Stimulated activated CD8-positive, alpha-beta memory T cell treated with anti-CD3 and anti-CD28 coated beads, Interleukin-12 subunit alpha, Interleukin-12 subunit beta, amount 100 ng/mL, for 4 hours (primary cell): ENCODE results near the gene MYOZ3.

Source experiments
- DNase-seq: peaks from one replicate; pipeline ENCODE4 v3.0.0-alpha.2; 2020; ENCODE audit warnings: low read depth

The MYOZ3 gene

DNA sequence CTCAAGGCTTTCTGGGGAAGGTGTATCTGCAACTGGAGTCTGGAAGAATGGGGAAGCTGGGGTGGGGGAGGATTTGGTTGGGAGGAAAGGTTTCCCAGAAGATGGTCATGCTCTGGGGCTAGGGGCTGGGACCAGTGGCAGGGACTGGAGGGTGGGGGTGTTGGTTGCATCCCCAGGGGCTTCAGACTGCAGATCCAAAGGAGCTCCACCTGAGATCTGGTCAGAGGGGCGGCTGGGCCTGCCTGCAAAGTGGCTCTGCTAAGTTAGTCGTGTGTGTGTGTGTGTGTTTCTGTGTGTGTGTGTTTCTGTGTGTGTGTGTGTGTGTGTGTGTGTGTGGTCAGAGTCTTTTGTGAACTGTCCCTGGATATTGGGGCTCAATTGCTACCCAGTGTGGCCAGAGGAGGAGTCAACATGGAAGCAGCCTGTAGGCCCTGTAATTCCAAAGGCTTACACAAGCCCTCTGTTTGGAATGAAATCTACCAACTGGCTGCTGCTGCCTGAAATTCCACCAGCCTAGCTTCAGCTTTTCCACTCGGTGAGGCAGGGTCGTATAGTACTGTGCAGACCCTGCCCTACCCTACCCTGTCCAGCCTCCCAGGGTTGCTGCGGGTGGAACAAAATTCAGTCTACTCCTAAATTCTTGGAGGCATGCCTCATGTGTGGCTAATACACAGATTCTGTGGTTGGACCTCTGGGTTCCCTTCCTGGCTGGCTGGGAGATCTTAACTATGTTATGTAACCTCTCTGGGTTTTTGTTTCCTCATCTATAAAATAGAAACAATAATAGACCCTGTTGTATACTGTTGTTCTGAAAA lies 33.1 kb upstream of the MYOZ3 start:
- no peak for DNase-seq

DNA sequence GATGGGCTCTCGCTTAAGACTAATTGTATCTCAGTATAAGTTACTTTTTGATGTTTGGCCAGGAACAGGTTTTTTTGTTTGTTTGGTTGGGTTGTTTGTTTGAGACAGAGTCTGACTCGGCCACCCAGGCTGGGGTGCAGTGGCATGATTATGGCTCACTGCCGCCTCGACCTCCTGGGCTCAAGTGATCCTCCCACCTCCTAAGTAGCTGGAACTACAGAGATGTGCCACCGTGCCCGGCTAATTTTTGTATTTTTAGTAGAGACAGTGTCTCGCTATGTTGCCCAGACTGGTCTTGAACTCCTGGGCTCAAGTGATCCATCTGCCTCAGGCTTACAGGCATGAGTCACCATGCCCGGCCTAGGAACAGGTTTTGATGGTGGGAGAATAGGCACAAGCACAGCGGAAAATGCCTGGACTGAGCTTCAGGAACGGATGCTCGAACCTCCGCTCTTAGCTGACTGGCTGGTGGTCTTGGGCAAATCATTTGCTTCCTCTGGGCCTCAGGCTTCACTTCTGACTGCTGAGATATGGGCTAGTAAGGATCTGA lies 32.0 kb upstream of the MYOZ3 start:
- no peak for DNase-seq

DNA sequence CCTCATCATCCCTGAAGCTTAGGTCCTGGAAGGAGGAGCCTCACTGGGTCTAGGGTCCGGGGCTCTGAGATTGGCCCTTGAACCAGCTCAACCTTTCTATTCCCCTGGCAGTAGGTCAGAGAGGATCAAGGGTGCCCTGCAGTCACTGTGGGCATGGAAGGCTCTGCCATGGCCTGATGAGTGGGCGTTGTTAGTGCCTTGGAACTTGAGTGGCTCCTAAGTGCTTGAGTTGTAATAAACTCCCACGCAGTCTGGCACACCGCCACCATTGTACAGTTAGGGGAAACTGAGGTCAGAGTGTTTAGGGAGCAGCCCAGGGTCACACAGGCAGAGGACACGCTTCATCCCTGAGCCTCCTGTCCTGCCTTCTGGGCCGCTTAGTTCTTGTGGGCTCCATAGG lies 31.0 kb upstream of the MYOZ3 start:
- DNase-seq, result no peak

DNA sequence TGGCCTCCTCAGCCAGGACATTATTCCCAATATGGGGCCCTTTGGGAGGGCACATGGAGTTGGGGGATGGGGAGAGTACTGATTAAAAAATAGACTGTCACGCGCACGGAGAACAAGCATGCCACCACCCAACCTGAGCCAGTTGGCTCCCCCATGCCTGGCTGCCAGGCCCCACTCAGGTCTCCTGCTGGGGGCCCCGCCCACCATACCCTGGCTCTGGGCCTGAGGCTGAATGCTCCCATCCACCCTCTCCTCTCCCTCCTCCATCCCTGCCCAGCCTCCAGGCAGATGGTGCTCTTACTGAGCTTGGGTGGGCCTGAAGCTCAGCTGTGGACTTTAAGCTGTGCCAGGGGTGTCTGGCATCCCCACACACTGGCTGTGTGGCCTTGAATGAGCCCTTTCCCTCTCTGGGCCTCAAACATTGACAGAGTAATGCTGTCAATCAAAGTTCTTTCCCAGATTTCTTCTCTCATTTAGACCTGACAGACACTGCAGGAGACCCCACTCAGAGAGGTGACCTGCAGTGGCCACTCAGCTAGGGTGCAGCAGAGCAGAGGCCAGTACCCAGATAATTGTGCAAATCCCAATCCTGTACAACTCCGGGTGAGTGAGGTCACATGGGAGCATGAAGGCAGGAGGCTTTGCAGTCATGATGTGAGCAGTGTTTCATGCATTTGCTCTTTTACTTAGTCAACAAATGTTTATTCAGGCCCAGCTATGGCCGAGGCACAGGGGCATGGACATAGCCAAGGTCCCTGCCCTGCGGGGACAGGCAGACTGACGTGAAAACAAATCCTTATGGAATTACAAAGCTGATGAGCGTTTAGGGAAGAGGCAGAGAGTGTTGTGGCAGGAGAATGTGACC lies 30.4 kb upstream of the MYOZ3 start:
- DNase-seq, result no peak

DNA sequence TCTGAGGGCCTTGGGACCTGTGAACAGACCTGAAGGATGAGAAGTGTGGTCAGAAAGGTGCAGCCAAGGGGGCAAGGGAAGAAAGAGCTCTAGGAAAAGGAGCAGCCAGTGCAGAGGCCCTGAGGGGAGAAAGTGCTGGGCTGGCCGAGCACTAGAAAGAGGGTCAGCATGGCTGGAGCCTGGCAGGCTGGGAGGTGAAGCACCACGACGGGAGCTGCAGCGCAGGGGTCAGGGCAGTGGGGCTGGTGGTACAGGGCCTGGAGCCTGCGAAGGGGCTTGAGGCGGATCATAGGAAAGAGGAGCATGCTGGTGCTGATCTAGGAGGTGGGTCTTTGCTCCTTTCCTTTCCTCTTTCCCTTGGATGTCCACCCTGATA lies 29.7 kb upstream of the MYOZ3 start:
- DNase-seq, result no peak

DNA sequence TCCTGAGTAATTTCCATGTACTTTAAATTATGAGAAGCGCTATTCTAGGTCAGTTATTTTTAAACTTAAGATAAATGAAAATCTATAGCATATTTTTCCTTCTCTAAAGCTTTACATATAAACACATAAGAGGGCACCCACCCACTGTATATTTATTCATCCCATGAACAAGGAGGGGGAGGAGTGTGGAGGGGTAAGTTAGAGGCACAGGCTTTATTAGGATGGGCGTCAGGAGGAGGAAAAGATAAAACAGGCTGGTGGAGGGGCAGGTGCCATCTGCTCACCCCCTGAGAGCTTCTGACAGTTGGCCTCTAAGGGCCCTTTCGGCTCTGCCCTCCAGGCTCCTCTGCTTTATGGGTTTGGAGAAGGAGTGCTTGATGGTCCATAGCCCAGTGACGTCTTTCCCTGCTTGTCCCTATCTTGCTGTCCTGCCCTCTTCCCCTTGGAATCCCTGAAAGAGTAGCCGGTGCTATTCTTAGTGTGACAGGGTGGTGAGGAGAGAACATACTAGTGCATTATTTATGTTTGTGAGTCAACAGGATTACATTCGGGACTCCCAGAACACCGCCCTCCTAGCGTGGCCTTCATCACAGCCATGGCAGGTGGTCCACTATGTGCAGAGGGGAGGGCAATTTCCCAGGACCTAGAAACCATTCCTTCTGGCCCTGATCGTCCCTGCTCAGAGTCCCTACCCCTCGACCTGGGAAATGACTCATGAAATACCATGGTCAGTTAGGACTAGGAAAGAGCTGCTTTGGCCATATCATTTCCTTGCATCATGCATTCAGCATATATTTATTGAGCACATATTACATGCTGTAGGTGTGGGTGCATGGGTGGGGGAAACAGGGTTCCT lies 28.5 kb upstream of the MYOZ3 start:
- DNase-seq, result no peak

DNA sequence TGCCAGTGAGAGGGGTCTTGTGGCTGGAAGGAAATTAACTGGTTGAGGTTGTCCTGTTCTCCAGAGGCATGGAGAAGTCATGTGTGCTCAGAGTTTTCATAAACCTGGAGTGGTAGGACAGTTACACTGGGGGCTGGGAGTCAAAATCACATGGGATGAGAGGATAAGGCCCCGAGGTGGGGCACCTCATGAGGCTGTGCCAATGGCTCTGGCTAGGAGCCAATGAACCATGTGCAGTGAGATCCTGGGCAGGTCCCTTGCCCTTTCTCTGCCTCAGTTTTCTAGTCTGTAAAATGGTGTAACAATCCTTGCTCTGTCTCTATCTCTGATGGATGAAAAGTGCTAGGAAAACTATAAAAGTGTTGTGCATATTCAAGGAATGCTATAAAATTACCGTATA lies 27.6 kb upstream of the MYOZ3 start:
- DNase-seq, result no peak

DNA sequence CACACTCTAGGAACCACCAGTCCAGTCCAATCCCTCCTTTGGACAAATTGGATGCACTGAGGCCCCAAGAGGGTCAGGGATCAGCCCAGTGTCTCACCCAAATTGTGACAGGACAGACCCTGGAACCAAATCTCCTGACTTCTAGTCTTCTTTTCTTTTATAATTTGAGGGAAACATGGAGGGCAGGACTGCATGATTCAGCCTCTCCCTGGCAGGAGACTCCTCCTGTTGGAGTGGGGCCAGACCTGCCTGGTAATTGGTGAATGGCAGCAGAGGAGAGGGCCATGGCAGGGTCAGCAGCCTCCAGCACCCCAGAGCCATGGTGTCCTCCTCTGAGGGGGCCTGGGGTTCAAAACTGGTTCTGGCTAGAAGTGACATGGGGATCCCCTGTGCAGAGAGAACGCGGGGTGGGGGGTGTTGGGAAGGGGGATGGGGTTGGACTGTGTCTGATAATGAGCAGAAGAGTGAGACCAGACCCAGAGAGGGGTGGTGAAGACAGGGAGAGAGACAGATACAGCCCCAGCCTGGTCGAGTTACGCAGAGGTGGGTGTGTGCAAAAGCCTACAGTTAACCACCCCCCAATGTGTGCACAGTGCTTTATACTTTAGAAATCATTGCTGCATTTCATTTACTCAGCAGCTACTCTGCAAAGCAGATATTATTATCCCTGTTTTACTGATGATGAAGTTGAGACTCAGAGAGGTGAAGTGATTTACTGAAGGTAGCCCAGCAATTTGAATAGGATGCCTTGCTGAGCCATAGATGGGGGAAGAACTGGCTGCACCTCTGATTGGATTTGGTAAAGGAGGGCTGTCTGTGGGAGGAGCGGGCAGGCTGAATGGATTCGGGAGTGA lies 24.4 kb upstream of the MYOZ3 start:
- no peak for DNase-seq

DNA sequence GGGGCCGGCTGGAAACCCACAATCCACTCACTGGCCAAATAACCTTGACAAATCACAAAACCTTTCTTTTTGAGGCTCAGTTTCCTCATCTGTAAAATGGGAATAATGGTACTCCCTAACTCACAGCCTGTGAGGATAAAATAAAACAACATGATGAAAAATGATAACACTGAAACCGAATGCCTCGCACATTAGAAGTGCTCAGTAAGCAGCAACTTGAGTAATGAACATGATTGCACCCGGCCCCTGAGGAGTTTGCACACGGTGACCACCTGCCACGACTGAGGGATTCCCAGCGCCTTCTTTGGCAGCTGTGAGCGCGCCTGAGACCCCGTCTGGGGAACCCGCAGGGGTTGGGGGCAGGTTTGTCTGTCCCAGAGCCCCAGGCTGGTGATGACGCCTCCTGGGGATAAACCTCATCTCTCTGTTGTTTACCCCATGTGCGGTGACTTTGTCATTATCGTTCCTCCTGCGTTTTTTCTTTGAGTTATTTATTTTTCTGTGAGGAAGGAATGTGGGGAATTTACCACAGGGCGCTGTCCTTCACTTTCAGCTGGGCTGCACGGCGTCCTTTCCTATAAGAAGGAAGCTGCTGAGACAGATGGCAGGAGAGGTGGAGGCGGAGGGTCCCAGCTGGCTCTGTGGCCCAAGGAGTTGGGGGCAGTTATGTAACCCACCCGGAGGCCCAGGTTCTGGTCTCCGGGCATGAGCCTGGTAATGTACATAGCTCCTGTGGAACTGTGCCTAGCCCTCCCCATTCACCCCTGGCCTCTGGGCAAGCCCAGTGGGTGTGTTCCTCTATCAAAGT lies 23.6 kb upstream of the MYOZ3 start:
- no peak for DNase-seq

DNA sequence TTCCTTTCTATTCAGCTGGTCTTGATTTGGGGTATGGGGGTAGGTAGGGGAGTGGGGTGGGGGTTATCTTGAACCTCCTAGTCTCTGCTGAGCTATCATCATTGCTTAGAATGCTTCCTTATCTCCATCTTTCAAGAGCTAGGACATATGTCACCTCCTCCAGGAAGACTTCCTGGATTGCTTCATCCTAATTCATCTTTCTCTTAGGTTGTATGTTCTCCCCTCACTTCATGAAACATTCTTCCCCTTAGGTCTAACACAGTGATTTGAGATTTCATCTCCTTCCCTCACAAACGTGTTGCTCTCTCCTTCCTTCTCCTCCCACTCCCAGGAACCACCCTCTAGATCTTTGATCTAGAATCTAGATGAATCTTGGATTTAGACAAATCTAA lies 23.0 kb upstream of the MYOZ3 start:
- DNase-seq, result no peak

DNA sequence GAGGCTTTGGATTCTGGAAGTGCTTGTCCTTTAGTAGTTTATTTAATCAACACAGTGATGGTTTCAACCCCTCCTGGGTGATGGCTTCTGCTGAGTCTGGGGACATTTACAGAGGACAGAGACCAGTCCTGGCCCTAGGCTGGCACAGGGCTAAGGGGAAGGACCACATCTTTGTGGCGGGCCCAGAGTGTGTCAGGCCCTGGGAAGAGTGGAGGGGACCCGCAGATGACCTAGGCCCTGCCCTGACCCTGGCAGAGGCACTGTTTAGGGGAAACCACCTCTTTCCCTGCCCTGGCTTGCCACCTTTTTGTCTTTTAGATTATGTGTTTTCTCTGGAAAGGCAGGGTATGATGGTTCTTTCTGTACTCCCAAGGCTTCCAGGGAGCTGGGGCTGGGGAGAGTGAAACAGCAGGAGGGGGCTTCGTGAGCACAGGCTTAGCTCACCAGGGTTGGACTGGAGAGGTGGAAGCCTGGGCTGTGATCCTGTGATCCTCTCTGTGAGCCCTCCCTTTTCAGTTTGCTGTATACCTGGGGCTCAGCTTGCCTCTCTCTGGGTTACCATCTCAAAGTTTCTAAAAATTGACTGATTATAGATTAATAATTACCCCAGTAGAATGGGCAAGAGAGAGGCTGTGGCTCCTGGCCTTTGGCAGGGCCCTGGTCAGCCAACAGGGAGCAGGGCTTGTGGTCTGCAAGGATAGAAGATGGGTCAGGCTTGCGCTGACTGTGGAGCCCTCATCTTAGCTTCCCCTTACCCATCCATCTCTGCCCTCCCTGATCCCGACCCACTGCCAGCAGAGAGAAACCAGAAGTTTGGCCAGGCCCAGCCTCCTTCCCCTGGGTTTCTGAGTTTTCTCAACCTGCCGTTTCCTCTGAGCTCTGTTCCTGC lies 22.3 kb upstream of the MYOZ3 start:
- no peak for DNase-seq

DNA sequence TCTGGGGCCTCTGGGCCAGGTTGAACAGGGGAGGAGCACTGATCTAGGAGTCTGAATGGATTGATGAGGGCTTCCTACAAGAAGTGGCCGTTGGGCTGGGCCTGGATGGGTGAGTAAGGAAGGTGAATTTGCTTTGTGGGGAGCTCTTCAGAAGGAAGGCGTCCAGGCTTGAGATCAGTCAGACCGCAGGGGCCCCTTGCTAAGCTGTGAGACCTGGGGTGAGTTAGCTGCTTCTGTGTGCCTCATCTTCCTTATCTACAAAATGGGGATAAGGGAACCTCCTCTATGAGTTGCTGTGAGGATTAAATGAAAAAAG lies 21.7 kb upstream of the MYOZ3 start:
- no peak for DNase-seq

DNA sequence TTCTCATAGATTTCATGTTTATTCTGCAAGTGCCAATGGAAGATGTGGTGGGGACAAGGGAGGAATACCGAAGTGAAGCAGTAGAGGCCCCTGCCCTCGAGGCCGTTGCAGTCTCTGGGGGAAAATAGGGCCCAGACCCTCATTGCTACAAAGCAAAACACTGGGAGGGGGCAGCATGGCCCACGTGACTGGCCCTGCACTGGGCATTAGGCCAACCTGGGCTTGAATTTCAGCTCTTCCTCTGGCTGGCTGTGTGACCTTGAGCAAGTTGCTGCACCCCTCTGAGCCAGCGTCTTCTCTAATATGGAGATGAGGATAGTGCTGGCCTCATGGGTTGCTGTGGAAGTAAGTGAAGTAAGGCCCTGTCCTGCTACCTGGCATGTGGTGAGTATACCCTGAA lies 21.3 kb upstream of the MYOZ3 start:
- no peak for DNase-seq

DNA sequence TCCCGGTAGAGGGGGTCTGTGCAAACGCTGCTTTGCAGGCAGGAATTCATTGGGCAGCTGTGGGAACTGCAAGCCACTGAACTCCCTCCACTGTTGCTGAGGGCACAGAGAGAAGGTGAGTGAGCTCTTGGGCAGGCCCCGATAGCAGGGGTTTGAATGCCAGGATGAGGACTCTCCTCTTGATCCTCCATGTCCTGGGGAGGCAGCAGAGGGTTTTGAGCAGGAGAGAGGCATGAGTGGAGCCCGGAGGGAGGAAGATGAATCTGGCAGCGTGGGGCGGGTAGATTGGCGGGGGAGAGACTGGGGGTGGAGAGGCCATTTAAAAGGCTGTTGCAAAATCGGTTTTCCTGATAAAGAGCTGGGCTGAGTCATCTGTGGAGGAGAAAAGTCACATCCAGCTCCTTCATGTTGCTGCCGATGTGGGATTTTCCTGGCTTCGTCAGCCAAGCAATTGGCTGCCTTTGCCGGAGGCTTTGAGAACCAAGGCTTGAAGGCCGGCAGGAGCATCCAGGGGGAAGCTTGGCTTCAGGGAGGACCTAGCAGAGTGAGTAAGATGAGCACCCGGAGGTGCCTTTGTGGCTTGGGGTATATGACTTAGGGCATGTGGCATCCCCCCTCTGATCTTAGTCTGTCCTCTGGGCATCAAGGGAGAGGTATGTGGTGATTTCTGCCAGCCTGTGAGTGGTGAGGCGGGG lies 20.6 kb upstream of the MYOZ3 start, which contains the start of gene SYNPO:
Gene SYNPO (plus strand): TSS at position 350 of the 695 bp plus-strand sequence. CDS start 7,616 bp downstream, outside the sequence.
- no peak for DNase-seq

DNA sequence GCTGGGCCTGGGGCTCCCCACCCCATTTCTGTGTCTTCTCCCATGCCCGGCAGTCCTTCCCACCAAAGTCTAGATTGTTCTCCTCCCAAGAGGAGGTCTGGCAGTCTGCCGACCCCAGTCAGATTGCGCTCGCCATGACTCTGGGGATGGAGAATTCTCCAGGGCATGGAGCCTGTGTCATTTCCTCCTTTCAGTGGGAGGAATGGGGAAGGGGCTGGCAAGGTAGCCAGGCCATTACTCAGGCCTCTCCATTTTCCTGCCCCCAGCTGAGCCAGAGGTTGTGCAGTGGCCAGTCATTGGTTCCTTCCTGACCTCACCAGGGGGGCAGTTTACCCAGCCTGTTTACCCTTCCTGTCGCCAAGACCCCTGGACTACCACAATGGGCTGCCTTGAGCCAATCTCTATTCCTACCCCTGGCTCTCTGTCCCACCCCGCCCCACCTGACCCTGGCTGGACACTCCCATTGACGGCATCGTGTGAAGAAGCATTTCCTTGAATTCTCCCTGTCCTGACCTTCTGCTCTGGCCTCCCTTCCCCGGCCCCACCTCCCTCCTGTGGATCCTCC lies 20.0 kb upstream of the MYOZ3 start:
- no peak for DNase-seq

DNA sequence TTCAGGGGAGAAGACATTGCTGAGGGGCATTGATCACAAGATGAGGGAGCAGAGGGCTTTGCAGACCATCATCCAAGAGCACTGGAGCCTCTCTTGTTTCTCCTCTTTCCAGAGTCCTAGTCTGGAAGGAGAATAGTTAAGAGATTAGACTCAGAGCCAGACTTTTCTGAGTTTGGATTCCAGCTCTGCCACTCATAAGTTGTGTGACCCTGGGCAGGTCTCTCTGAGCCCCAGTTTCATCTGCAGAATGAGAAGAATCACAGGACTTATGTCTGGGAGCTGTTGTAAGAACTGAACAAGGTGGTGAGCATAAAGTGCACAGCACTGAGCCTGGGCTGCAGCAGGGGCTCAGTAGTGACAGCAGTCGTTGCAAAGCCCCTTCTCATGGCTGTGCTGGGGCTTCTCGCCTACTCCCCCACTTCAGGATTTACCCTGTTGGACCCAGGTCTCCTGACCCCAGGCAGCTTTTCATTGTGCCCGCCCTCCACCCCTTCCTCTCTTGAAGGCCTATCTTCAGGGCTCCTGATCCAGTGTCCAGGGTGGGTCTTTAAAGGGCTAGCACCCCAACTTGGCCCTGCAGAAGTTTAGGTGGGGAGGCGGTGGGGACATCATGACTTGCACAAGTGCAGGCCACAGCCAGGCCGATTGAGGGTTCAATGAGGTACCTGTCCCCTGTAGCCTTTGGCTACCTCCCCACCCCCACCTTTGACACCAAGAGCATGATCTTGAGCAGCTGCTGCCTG lies 19.1 kb upstream of the MYOZ3 start:
- no peak for DNase-seq

DNA sequence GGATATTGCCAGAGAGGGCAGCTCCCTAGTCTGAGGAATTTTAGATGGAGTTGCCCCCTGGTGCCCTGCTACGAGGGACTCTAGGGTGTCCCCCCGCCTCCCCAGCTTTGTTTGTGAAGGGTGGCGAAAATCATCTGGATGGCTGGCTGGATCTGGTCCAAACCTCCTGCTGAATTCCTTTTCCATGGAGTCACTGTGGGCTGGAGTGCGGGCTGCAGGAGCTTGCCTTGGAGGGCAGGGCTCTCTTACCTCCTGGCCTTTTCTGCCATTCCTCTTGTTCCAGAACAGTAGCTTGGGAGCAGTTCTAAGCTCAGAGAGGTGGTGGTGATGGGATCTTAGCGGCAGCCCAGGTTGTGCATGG lies 18.5 kb upstream of the MYOZ3 start:
- no peak for DNase-seq
